Mesothelial cell of epicardium (in vitro differentiated cells): ENCODE results near the gene PCSK5. TPM values are rescaled to one million over a fixed set of nuclear protein-coding genes. Genes with fewer than 3 reads are reported as not detected.

Experiments
- DNase-seq, 2 experiments: peaks; one replicate each; pipeline ENCODE4 v3.0.0; 2021; ENCODE audit warnings: low spot score in 2 of 2; ENCODE audit not compliant: unreplicated experiment in 2 of 2
- H3K27ac Mint-ChIP-seq: 2 replicates; pipeline ENCODE4 v1.8.0; 2021; ENCODE audit warnings: mixed read lengths
- H3K27me3 Mint-ChIP-seq: 2 replicates; pipeline ENCODE4 v1.8.0; 2021; ENCODE audit warnings: low read depth, mixed read lengths
- H3K36me3 Mint-ChIP-seq: 2 replicates; pipeline ENCODE4 v1.8.0; 2021; ENCODE audit warnings: mixed read lengths
- H3K4me1 Mint-ChIP-seq: 2 replicates; pipeline ENCODE4 v1.8.0; 2021; ENCODE audit warnings: mixed read lengths
- H3K4me3 Mint-ChIP-seq: 2 replicates; pipeline ENCODE4 v1.8.0; 2021; ENCODE audit warnings: mild to moderate bottlenecking, moderate library complexity, mixed read lengths
- H3K9me3 Mint-ChIP-seq: 2 replicates; pipeline ENCODE4 v1.8.0; 2021; ENCODE audit warnings: mixed read lengths
- CTCF ChIP-seq: fragments of 200-600 bp; sonication (generic); IDR thresholded peaks from one replicate; pipeline ENCODE4 v1.5.0; 2021; ENCODE audit warnings: antibody characterized with exemption; ENCODE audit not compliant: unreplicated experiment
- total RNA-seq: library from RNA; stranded (reverse); gene quantifications from 3 replicates; pipeline ENCODE4 v1.2.1, GENCODE V29; 2021

Gene PCSK5
- total RNA-seq, 1 donor from 2014 or later, result 15.7 TPM

GRCh38 chr9:76135902-76136301, 245.4 kb downstream of the PCSK5 start:
- no peak for DNase-seq
- H3K9me3 Mint-ChIP-seq, result no peaks in the 10 kb centered on the region
- H3K4me3 Mint-ChIP-seq, result no peak overlapping the region
- TF ChIP-seq CTCF, result no peak
- H3K27me3 Mint-ChIP-seq, result no peaks in the 10 kb centered on the region
- peaks cover 11% of the 10 kb centered on the region for H3K4me1 Mint-ChIP-seq
- H3K27ac Mint-ChIP-seq, result no peak overlapping the region
- peaks cover 2% of the 10 kb centered on the region for H3K36me3 Mint-ChIP-seq

GRCh38 chr9:76136986-76137385, 246.5 kb downstream of the PCSK5 start:
- H3K36me3 Mint-ChIP-seq, result peaks cover 2% of the 10 kb centered on the region
- TF ChIP-seq CTCF, result no peak
- H3K4me1 Mint-ChIP-seq, result peaks cover 11% of the 10 kb centered on the region
- H3K27ac Mint-ChIP-seq, result no peak overlapping the region
- H3K9me3 Mint-ChIP-seq, result peaks cover 3% of the 10 kb centered on the region
- H3K27me3 Mint-ChIP-seq, result no peaks in the 10 kb centered on the region
- DNase-seq, result no peak
- no peak overlapping the region for H3K4me3 Mint-ChIP-seq

GRCh38 chr9:76137931-76138330, 247.5 kb downstream of the PCSK5 start:
- H3K27ac Mint-ChIP-seq, result no peak overlapping the region

GRCh38 chr9:76138360-76138759, 247.9 kb downstream of the PCSK5 start:
- Mint-ChIP-seq H3K4me3 (no peak overlapping the region), H3K27ac (no peak overlapping the region), H3K36me3 (peaks cover 2% of the 10 kb centered on the region), H3K4me1 (peaks cover 11% of the 10 kb centered on the region), H3K27me3 (no peaks in the 10 kb centered on the region), H3K9me3 (peaks cover 3% of the 10 kb centered on the region)
- no peak for TF ChIP-seq CTCF
- DNase-seq, result no peak

More at GRCh38 chr9:76137931-76138330, 247.5 kb downstream of the PCSK5 start:
- DNase-seq, result no peak
- Mint-ChIP-seq H3K36me3 (peaks cover 2% of the 10 kb centered on the region), H3K4me3 (no peak overlapping the region), H3K27me3 (no peaks in the 10 kb centered on the region), H3K4me1 (peaks cover 11% of the 10 kb centered on the region), H3K9me3 (peaks cover 3% of the 10 kb centered on the region)
- TF ChIP-seq CTCF, result no peak

- H3K36me3 Mint-ChIP-seq, result peaks cover 2% of the 10 kb centered on the region
- H3K4me3 Mint-ChIP-seq, result no peak overlapping the region
- peaks cover under 1% of the 10 kb centered on the region for H3K4me1 Mint-ChIP-seq
- H3K27me3 Mint-ChIP-seq, result no peaks in the 10 kb centered on the region
- peaks cover 3% of the 10 kb centered on the region for H3K9me3 Mint-ChIP-seq
- H3K27ac Mint-ChIP-seq, result no peak overlapping the region
- no peak for DNase-seq
- no peak for TF ChIP-seq CTCF
Observed at GRCh38 chr9:76143834-76144233, 253.4 kb downstream of the PCSK5 start.

- no peak for TF ChIP-seq CTCF
- H3K27ac Mint-ChIP-seq, result no peak overlapping the region
- no peaks in the 10 kb centered on the region for H3K9me3 Mint-ChIP-seq
- no peaks in the 10 kb centered on the region for H3K27me3 Mint-ChIP-seq
- no peak overlapping the region for H3K4me3 Mint-ChIP-seq
- H3K4me1 Mint-ChIP-seq, result peaks cover 2% of the 10 kb centered on the region
- no peak for DNase-seq
- no peaks in the 10 kb centered on the region for H3K36me3 Mint-ChIP-seq
Observed at GRCh38 chr9:76150013-76150412, 259.5 kb downstream of the PCSK5 start.
